GM18868 (cell line): ENCODE measurements around the gene TBX10.
"Not testable (repeated sequence)": the region's sequence is repeated elsewhere in the genome, so short reads cannot be mapped to it uniquely, and the experiment has no call there.

Experiments
- ATAC-seq: cut with Tn5 transposase; IDR thresholded peaks from one replicate; pipeline ENCODE4 v1.9.1; 2021; ENCODE audit warnings: mild to moderate bottlenecking, moderate library complexity; ENCODE audit not compliant: unreplicated experiment

Gene TBX10

DNA sequence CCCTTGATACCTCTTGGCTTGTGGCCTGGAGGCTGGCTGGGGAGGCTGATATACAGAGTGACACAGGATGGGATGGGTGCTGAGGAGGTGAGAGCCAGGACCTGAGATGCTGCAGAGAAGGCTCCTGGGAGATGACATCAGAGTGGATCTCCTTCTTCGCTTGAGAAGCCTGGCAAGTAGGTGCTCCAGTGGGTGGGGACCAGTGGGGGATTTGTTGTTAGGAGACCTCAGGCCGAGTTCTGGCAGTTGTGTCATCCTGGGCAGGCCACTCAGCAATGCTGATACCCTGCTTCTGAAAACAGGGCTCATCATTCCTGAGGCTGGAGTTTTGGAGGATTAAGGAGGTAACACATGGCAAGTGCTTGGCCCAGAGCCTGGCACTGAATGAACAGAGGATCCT lies 34.7 kb downstream of the TBX10 start:
- ATAC-seq: no peak

DNA sequence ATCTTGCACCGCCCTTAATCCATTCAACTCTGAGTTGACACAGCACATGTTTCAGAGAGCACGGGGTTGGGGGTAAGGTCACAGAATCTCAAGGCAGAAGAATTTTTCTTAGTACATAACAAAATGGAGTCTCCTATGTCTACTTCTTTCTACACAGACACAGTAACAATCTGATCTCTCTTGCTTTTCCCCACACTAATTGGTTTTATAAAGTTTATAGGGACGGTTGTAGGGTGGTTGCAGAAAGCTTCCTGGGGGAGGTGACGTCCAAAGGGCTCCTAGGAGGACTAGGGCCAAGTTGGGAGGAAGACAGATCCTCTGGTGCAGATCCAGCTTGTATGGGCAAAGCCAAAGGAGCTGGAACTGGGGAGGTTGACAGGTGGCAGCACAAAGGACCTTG lies 35.4 kb downstream of the TBX10 start:
- ATAC-seq: not testable (repeated sequence)

DNA sequence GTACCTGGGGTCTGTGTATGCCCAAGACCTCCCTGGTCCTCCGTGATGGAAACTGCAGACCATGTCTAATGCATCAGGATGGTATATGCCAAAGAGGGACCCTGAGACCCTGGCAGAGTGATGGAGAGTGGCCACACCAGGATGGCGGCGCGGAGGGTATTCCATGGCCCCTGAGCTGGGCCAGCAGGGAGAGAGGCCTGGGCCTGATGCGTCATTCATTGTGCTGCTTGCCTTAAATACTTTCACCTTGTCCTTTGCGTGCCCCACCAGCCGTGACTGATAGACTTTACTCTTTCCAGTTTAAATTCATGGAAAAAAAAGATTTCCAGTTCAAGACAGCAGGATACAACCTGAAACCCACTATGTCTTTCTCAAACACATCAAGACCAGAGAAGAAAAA lies 38.5 kb downstream of the TBX10 start:
- no peak for ATAC-seq

DNA sequence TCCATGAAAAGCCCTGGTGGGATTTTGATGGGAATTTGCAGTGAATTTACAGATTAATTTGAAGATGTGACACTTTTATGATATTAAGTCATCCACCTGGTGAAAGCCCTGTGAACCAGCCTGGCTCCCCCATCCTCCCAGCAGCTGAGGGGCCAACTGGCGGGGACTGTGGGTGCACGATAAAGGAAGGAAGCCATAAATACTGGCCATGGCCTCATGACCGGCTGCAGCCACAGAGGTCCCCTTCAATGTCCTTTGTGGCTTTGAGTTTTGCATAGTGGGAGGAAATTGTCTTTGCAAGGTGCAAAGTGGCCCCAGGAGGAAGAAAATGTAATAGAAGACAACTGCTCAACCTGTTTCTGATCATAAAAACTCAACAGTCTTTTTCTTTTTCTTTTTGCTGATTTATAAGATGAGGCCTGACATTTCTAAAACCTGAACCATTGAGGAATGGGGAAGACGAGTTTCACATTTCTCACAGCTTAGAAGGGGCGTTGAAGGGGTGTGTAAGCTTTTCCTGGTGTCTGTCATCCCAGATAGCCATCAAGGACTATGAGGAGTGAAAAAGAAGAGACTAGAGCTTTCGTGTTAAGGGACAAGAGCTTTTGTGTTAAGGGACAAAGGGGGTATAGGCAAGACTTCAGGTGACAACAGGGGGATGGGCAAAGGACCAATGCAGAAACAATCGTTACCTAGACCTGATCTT lies 39.1 kb downstream of the TBX10 start:
- ATAC-seq: no peak

DNA sequence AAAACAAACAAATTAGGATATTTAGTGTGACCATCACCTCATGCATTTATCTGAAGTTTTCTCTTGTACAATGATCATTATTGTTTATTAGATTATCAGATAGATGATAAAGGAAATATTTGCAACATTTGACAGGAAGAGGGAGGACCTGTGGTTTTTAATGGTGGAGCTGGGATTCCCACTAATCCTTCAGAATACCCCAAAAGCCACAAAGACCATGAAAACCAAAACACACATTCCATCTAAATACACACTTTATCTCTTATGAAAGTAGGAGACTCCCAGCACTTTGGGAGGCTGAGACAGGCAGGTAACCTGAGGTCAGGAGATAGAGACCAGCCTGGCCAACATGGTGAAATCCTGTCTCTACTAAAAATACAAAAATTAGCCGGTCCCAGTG lies 40.4 kb downstream of the TBX10 start:
- ATAC-seq: no peak

DNA sequence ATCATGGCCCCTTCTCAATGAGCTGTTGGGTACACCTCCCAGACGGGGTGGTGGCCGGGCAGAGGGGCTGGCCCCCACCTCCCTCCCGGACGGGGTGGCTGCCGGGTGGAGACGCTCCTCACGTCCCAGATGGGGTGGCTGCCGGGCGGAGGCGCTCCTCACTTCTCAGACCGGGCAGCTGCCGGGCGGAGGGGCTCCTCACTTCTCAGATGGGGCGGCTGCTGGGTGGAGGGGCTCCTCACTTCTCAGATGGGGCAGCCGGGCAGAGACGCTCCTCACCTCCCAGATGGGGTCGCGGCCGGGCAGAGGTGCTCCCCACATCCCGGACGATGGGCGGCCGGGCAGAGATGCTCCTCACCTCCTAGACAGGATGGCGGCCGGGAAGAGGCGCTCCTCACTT lies 41.6 kb downstream of the TBX10 start:
- not testable (repeated sequence) for ATAC-seq

DNA sequence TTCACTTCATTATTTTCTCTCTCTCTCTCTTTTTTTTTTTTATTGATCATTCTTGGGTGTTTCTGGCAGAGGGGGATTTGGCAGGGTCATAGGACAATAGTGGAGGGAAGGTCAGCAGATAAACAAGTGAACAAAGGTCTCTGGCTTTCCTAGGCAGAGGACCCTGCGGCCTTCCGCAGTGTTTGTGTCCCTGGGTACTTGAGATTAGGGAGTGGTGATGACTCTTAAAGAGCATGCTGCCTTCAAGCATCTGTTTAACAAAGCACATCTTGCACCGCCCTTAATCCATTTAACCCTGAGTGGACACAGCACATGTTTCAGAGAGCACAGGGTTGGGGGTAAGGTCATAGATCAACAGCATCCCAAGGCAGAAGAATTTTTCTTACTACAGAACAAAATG lies 42.1 kb downstream of the TBX10 start:
- not testable (repeated sequence) for ATAC-seq

DNA sequence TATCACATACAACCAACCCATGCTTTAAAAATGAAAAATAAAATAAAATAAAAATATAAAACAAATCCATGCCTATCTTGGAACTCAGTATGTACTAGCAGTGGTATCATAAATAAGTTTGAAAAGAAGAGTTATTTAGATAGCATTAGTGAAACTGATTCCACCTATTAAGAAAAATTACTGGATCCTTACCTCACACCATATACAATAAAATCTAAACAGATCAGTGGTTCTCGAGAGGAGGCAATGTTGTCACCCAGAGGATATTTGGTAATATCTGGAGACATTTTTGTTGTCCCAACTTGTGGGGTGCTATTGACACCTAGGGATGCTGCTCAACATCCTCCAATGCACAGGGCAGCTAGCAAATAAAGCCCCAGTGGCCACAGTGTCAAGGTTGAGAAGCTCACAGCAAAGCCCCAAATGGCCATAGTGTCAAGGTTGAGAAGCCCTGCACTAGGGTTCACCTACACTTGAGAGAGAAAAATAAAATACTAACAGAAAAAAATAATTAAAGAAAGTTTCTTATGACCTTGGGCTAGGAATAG lies 42.7 kb downstream of the TBX10 start:
- ATAC-seq: no peak

DNA sequence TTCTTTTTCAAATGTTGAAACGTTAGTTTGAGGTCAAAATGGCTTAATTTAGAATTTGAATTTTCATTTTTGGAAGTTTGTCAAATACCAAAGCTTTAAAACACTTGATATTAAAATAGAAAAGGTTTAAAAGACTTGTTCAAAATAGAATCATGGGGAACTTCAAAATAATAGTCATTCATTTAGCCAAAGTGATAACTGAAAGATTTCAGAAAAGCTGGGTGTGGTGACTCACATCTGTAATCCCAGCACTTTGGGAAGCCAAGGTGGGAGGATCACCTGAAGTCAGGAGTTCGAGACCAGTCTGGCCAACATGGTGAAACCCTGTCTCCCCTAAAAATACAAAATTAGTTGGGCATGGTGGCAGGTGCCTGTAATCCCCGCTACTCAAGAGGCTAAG lies 45.1 kb downstream of the TBX10 start:
- ATAC-seq: no peak

DNA sequence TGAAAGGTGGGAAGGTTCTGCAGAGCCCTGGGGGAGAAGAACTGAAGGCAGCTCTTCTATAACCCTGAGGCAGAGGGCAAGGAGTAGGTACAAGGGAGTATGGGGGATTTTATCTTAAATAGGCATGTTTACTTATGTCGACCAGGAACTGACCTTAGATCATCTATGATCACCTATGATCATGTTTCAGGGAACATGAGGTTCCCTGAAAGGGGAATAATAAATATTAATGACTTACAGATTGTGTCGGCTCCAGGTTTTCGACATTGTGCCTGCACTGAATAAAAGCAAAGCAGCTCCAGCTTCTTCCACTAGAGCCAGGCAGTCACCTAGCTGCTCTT lies 46.0 kb downstream of the TBX10 start:
- no peak for ATAC-seq

DNA sequence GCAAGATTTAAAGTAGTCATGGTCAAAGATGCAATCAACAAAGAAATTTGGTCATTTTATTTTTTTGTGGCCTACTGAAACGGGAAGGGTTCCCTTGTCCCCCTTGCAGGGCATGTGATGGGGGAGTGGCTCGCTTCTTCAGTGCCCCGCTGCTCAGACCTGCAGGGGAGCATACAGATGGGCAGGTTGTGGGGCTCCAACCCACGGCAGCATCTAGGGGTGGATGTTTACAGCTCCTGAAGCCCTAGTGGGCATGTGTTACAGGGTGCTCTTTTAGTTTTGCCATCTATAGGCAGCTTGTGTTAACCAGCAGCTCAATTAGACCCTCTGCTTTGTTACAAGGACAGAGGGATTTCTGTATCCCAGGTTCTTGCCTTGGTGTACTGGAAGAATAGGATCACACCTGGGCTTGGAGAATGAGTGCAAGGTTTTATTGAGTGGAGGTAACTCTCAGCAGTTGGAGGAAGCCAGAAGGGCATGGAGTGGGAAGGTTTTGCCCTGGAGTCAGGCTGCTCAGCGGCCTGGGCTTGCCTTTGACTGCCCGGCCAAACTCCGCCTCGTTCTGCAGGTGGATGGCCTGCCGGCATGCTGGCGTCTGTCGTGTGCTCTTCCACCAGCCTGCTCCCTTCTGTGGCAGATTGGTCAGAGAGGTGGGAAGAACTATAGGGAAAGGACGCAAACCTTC lies 46.5 kb downstream of the TBX10 start:
- no peak for ATAC-seq

DNA sequence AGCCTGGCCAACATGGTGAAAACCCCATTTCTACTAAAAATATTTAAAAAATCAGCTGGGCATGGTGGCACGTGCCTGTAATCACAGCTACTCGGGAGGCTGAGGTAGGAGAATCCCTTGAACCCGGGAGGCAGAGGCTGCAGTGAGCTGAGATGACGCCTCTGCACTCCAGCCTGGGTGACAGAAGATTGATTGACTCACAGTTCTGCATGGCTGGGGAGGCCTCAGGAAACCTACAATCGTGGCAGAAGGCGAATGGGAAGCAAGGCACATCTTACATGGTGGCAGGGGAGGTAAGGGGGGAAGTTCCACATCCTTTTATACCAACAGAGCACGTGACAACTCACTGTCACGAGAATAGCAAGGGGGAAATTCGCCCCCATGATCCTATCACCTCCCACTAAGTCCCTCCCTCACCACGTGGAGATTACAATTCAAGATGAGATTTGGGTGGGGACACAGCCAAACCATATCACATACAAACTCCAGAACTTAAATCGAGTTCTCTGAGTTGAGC lies 50.6 kb downstream of the TBX10 start:
- not testable (repeated sequence) for ATAC-seq

DNA sequence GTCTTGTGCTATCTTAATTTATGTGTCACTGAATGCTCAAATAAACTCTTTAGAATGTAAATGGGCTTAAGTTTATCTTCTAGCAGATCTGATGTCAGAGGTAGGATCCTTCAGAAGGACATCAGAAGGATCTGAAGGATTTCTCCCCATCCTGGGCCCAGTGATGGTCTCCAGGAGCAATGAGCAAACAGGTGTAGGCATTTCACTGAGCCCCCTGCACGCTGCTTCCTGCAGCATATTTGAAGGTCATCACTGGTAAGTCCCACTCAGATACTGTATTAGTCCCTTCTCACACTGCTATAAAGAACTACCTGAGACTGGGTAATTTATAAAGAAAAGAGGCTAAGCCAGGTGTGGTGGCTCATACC lies 51.4 kb downstream of the TBX10 start:
- peak; percentile 40 for ATAC-seq

DNA sequence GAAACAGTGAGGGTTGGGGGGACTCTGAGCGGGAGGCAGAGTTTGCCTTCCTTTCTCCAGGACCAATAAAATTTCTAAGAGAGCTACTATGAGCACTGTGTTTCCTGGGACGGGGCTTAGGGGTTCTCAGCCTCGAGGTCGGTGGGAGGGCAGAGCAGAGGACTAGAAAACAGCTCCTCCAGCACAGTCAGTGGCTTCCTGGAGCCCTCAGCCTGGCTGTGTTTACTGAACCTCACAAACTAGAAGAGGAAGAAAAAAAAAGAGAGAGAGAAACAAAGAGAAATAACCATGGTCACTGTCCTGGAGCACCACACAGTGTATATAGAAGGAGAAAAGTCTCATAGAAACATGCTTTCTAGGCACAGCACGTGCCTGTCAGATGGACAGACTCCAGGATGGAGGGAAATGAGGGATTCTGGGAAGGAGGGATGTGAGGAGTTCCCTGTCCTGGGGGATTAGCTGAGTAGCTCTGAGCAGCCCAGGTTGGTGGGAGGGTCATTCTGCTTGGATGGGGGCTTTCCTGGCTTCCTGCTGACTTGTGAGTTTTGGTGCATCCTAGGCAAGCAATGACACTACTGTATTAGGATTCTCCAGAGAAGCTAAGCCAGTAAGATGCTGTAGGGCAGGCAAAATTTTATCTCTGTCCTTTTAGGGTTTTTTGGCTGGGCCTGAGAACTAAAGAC lies 52.9 kb downstream of the TBX10 start:
- ATAC-seq: no peak

DNA sequence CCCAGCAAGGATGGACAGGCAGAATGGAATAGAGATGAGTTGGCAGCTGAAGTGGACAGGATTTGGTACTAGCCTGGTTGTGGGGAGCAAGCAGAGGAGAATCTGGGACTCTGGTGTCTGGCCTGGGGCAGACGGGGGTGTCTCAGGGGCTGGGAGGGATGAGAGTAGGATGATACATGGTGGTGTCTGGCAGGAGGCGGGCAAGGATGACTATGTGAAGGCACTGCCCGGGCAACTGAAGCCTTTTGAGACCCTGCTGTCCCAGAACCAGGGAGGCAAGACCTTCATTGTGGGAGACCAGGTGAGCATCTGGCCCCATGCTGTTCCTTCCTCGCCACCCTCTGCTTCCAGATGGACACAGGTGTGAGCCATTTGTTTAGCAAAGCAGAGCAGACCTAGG lies 53.7 kb downstream of the TBX10 start:
- no peak for ATAC-seq

DNA sequence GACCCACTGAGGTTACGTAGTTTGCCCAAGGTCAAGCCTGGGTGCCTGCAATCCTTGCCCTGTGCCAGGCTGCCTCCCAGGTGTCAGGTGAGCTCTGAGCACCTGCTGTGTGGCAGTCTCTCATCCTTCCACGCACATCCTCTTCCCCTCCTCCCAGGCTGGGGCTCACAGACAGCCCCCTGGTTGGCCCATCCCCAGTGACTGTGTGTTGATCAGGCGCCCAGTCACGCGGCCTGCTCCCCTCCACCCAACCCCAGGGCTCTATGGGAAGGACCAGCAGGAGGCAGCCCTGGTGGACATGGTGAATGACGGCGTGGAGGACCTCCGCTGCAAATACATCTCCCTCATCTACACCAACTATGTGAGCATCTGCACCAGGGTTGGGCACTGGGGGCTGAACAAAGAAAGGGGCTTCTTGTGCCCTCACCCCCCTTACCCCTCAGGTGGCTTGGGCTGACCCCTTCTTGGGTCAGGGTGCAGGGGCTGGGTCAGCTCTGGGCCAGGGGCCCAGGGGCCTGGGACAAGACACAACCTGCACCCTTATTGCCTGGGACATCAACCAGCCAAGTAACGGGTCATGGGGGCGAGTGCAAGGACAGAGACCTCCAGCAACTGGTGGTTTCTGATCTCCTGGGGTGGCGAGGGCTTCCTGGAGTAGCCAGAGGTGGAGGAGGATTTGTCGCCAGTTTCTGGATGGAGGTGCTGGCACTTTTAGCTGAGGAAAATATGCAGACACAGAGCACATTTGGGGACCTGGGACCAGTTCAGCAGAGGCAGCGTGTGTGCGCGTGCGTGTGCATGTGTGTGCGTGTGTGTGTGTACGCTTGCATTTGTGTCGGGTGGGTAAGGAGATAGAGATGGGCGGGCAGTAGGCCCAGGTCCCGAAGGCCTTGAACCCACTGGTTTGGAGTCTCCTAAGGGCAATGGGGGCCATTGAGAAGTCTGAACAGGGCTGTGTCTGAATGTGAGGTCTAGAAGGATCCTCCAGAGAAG lies 54.4 kb downstream of the TBX10 start:
- ATAC-seq: no peak

DNA sequence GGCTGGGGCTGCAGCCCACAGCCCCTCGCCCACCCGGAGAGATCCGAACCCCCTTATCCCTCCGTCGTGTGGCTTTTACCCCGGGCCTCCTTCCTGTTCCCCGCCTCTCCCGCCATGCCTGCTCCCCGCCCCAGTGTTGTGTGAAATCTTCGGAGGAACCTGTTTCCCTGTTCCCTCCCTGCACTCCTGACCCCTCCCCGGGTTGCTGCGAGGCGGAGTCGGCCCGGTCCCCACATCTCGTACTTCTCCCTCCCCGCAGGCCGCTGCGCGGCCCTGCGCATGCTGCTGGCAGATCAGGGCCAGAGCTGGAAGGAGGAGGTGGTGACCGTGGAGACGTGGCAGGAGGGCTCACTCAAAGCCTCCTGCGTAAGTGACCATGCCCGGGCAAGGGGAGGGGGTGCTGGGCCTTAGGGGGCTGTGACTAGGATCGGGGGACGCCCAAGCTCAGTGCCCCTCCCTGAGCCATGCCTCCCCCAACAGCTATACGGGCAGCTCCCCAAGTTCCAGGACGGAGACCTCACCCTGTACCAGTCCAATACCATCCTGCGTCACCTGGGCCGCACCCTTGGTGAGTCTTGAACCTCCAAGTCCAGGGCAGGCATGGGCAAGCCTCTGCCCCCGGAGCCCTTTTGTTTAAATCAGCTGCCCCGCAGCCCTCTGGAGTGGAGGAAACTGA lies 55.2 kb downstream of the TBX10 start:
- ATAC-seq: no peak

DNA sequence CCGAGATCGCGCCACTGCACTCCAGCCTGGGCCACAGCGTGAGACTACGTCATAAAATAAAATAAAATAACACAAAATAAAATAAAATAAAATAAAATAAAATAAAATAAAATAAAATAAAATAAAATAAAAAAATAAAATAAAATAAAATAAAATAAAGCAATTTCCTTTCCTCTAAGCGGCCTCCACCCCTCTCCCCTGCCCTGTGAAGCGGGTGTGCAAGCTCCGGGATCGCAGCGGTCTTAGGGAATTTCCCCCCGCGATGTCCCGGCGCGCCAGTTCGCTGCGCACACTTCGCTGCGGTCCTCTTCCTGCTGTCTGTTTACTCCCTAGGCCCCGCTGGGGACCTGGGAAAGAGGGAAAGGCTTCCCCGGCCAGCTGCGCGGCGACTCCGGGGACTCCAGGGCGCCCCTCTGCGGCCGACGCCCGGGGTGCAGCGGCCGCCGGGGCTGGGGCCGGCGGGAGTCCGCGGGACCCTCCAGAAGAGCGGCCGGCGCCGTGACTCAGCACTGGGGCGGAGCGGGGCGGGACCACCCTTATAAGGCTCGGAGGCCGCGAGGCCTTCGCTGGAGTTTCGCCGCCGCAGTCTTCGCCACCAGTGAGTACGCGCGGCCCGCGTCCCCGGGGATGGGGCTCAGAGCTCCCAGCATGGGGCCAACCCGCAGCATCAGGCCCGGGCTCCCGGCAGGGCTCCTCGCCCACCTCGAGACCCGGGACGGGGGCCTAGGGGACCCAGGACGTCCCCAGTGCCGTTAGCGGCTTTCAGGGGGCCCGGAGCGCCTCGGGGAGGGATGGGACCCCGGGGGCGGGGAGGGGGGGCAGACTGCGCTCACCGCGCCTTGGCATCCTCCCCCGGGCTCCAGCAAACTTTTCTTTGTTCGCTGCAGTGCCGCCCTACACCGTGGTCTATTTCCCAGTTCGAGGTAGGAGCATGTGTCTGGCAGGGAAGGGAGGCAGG lies 56.0 kb downstream of the TBX10 start, which contains the start of gene GSTP1:
Gene GSTP1 (plus strand): TSS at position 566 of the 958 bp plus-strand sequence. CDS start 32 bp downstream, at position 598.
- peak; percentile 56 for ATAC-seq

DNA sequence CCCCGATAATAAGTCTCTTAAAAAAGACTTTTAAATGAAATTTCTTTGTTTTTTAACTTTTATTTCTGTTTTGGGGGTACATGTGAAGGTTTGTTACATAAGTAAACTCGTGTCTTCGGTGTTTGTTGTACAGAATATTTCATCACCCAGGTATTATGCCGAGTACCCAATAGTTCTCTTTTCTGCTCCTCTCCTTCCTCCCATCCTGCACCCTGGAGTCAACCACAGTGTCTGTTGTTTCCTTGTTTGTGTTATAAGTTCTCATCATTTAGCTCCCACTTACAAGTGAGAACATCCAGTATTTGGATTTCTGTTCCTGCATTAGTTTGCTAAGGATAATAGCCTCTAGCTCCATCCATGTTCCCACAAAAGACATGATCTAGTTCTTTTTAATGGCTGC lies 57.6 kb downstream of the TBX10 start:
- ATAC-seq: no peak
